ENCODE data around the gene WDR36.
"Not testable (repeated sequence)": the region's sequence is repeated elsewhere in the genome, so short reads cannot be mapped to it uniquely, and the experiment has no call there.

The WDR36 gene

DNA sequence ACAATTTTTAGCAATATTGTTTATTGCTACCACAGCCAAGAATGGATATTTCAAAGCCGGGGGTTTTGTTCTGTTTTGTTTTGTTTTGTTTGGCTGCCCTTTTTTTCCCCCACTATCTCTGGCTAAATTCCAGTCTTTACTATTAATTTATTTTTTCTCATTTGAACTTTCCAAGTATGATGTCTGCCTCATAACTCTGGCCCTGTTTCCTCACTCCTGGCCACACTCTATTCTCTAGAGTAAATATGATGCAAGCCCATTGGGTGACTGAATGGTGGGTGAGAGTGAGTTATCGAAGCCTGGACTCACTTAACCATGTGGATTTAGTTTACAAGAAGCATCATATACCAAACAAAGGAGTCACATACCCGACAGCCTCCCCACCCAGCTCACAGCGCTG lies 41.9 kb downstream of the WDR36 start:
- H3K27ac ChIP-seq = no peak overlapping the region
- TF ChIP-seq CTCF (IDR thresholded peaks at IDR 0.05) = no peak
- no peak overlapping the region for H3K4me3 ChIP-seq
- DNase-seq (ENCODE audit: low spot score) = no peak

DNA sequence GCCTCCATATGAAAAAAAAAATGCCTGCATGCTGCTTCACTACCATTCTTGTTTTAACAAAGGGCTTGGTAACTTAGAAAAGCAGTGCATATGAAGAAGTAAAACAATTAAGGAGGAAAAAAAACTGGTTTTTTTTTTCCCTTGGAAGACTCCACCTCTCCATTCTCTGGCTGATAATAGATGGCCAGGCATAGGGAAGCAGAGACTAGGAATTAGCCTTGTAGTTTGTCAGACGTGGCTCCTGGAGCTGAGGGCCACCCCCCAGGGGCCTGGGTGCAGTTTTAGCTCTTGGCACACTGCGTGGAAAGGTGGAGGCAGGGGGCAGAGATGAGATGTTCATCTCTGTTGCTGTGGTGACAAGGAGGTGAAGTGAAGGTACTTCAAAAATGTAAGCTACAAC lies 42.7 kb downstream of the WDR36 start:
- no peak for TF ChIP-seq CTCF (IDR thresholded peaks at IDR 0.05)
- Histone ChIP-seq H3K4me3 (no peak overlapping the region), H3K27ac (no peak overlapping the region)
- no peak for DNase-seq (ENCODE audit: low spot score)

DNA sequence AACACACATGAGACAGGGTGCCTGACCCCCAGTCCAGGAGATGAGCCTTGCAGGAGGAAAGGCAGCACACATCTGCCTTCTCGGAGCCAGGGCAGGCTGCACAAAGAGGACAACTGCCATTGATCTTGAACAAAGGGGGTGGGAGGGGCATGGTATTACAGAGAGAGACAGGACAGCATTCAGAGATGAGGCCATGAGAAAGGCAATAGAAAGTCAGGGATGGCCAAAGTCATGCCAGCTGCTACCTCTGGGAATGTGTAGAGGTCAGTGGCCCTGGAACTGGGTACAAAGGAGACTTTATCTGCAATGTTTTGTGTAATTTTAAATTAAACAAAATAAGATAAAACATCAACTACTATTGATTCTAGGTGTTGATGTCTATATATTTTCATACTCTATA lies 43.2 kb downstream of the WDR36 start:
- no peak for DNase-seq (ENCODE audit: low spot score)
- Histone ChIP-seq H3K27ac (no peak overlapping the region), H3K4me3 (no peak overlapping the region)
- no peak for TF ChIP-seq CTCF (IDR thresholded peaks at IDR 0.05)

DNA sequence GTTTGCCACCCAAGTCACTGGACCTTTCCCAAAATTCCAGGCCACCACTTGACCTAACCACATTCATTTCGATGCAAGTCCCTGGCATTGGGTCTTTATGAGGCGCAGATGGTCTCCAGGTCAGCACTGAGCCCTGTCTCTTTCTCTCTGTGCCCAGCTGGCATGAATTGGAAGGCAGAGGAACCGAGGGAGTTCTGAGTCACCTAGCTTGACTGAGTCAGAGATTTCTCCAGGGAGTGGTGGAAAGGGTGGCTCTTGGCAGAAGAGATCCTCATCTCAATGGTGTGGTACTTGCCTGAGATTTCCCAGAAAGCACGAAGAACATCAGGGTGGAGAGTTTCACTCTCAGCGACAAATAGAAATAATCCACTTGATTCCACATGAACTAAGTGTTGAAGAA lies 43.8 kb downstream of the WDR36 start:
- Histone ChIP-seq H3K4me3 (no peak overlapping the region), H3K27ac (no peak overlapping the region)
- DNase-seq (ENCODE audit: low spot score) = no peak
- no peak for TF ChIP-seq CTCF (IDR thresholded peaks at IDR 0.05)

DNA sequence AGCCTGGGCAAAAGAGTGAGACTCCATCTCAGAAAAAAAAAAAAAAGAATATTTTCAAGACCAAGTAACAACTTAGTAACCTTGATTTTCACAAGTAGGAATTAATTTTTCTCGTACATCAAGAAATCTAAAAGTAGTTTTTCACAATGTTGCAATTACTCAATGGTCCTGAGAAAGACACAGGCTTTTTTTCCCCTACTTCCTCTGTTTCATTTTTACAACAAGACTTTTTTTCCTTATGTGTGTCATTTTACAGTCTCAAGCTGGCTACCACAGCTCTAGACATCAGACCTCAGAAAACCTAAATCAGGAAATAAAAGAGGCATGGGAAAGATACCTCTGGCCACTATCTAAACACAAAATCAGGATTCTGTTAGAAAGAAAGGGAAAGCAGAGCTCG lies 45.9 kb downstream of the WDR36 start:
- no peak for DNase-seq (ENCODE audit: low spot score)
- H3K4me3 ChIP-seq = no peak overlapping the region
- H3K27ac ChIP-seq = no peak overlapping the region
- TF ChIP-seq CTCF (IDR thresholded peaks at IDR 0.05) = no peak

- H3K27ac ChIP-seq; H3K4me3 ChIP-seq; DNase-seq (ENCODE audit: low spot score): not testable (repeated sequence)
Measured at GRCh38 chr5:111141471-111141870, 49.3 kb downstream of the WDR36 start.

DNA sequence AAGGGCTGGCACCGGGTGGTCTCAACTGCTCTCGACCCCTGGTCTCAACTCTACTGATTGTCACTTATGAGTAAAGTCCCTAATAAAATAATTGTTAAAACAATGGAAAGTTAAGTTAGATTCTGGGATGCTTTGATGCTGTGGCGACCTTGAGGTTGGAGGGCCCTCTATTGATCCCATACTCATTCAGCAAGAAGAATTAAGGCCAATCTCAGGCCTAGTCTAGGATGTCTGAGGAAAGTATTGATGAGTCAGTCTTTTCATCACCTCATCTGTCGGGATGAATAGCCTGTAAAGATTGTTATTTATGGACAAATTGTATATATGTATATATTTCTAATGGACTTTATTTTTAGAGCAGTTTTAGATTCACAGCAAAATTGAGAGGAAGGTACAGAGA lies 50.8 kb downstream of the WDR36 start:
- no peak for DNase-seq (ENCODE audit: low spot score)
- H3K4me3 ChIP-seq = no peak overlapping the region
- no peak overlapping the region for H3K27ac ChIP-seq
- TF ChIP-seq CTCF (IDR thresholded peaks at IDR 0.05) = no peak

GRCh38 chr5:111143910-111144309 lies 51.8 kb downstream of the WDR36 start:
- TF ChIP-seq CTCF (IDR thresholded peaks at IDR 0.05) = no peak
- no peak overlapping the region for H3K4me3 ChIP-seq
- no peak overlapping the region for H3K27ac ChIP-seq
- no peak for DNase-seq (ENCODE audit: low spot score)
